Right renal pelvis (tissue), 4 donors: Measurements from ENCODE around the gene QRSL1. TPM values are rescaled to one million over a fixed set of nuclear protein-coding genes. Genes with fewer than 3 reads are reported as not detected.
"Not testable (repeated sequence)": the region's sequence is repeated elsewhere in the genome, so short reads cannot be mapped to it uniquely, and the experiment has no call there.

Source experiments
- DNase-seq, 4 donors: peaks; one replicate each; pipeline ENCODE4 v3.0.0-alpha.2; 2013; ENCODE audit warnings: low read depth in 4 of 4, low spot score in 3 of 4, missing footprints in 1 of 4
- polyA plus RNA-seq, 4 donors: library from polyadenylated mRNA; unstranded; fragments of 120-200 nt; gene quantifications; one replicate each; pipeline ENCODE4 v1.2.1, GENCODE V29; 2013; ENCODE audit not compliant: insufficient read length in 4 of 4

QRSL1 gene
- polyA plus RNA-seq, 4 donors: 15.6 to 22.1 (median 21.2) TPM

- no peak for DNase-seq
Measured at GRCh38 chr6:106670236-106670635, 40.9 kb downstream of the QRSL1 start.

DNA sequence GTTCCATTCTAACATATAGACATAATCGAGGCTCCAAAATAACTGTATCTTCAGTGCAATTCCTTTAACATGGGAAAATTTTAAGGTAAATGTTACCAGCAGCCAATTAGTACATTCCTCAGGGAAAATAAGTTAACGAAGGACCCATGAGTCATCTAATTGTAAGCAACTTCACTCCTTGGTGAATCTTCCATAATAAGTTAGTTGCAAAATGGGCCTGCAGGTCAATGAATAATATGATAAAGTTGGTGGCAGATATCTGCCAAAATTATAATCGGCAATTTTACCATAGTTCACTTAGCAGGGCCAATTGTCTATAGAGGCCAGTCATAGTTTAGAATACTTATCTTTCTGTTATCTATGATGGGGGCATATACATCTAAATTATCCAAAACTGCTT lies 42.3 kb downstream of the QRSL1 start:
- no peak for DNase-seq

GRCh38 chr6:106674541-106675229 lies 45.3 kb downstream of the QRSL1 start:
- DNase-seq: no peak

DNA sequence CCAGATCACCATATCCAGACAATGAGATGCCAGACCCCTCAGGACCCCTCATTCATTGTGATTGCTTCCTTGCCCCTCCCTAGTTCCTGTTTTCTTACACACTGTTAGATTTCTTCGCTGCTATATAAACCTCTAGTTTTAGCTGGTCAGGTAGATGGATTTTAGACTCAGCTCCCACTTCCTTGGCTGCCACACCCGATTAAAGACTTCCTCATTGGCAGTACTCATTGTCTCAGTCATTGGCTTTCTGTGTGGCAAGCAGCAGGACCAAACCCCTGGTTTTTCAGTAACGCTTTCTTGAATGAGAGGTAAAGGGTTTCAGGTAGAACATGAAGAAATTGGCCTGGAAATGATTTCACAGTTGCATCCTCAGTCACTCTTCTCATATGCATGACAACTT lies 47.9 kb downstream of the QRSL1 start:
- DNase-seq: no peak

DNA sequence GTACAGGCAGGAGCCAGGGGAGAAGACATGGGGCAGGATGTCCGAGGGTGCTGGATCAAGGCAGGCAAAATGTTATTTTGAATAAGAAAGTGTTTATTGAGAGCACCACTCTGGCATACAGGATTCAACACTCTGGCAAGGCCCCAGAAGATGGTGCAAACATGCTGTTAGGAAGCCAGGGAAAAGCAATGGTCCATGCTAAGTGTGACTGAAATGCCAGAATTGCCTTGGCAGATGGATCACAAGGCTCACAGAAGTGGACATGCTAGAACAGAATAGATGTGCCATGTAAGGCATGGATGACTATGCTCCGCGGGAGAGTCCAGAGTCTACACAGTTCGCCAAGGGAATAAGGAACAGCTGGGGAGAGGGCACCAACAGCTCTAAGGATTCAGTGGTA lies 54.6 kb downstream of the QRSL1 start:
- DNase-seq: no peak

DNA sequence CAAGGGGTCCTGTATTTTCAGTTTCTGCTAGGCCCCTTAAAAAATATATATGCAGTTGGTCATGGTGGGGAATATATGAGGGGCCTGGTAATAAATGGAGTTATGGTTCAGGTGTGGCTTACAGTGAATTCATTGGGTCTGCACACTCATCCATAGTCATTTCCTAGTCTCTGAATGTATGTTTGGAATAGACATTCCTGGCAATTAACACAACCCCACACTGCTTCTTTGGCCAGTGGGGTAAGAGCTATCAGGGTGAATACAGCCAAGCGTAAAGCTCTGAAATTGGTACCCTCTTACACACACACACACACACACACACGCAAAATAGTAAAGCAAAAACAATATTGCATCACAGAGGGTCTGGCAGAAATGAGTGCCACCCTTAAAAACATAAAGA lies 56.5 kb downstream of the QRSL1 start:
- DNase-seq: no peak

- no peak for DNase-seq
Measured at GRCh38 chr6:106688177-106688951, 59.0 kb downstream of the QRSL1 start.

DNA sequence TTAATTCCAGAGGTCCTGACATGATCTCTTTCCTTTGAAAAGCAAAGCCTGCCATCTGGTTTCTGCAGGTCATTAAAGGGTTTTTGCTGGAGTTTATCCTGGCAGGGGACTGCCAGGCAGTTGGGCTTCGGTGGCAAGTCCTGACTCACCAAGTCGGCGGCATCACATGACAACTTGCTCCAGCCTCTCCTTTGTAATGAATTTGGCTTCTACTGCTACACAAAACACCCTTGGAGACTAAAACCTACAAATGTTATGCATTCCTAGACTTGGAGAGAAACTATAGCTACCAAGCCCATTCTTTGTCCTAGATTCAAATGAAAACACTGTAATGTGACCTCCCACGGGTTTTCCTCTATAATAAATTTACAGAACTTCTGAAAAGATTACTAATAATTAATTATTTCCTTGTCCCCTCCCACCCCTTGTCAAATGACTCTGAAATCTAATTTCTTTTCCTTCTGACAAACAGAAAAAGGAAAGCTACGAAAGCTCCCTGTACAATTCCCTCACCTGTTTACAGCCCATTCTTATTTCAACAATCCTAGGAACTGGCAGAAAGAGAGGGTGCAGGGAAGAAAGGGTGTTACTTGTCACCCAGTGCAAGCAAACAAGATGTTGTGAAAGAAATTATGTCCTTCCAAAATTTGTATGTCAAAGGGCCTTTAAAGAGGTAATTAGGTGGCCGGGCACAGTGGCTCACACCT lies 62.9 kb downstream of the QRSL1 start:
- no peak for DNase-seq

- no peak for DNase-seq
Measured at GRCh38 chr6:106692819-106693208, 63.4 kb downstream of the QRSL1 start.

GRCh38 chr6:106693418-106693817 lies 64.0 kb downstream of the QRSL1 start:
- DNase-seq: no peak

GRCh38 chr6:106694343-106694742 lies 65.0 kb downstream of the QRSL1 start:
- DNase-seq: no peak

GRCh38 chr6:106700581-106700980 lies 71.2 kb downstream of the QRSL1 start:
- no peak for DNase-seq

GRCh38 chr6:106701201-106701600 lies 71.8 kb downstream of the QRSL1 start:
- DNase-seq: not testable (repeated sequence)

DNA sequence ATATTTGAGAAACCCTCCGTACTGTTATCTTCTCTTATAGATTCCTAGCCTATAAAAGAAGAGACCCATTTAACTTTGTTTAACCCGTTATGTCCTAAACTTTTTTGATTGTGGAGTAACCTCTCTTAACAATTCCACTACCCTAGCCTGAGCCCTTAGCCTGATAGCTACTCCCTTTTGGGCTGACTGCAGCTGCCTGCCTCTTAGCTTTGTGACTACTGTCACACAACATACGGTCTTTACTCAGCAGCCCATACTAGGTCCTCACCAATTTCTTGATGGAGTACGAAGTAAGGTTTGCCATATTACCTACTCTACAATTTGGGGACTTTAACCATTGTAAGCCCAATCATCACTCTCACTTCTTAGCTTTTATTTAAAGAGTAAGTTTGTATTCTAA lies 72.7 kb downstream of the QRSL1 start:
- no peak for DNase-seq

DNA sequence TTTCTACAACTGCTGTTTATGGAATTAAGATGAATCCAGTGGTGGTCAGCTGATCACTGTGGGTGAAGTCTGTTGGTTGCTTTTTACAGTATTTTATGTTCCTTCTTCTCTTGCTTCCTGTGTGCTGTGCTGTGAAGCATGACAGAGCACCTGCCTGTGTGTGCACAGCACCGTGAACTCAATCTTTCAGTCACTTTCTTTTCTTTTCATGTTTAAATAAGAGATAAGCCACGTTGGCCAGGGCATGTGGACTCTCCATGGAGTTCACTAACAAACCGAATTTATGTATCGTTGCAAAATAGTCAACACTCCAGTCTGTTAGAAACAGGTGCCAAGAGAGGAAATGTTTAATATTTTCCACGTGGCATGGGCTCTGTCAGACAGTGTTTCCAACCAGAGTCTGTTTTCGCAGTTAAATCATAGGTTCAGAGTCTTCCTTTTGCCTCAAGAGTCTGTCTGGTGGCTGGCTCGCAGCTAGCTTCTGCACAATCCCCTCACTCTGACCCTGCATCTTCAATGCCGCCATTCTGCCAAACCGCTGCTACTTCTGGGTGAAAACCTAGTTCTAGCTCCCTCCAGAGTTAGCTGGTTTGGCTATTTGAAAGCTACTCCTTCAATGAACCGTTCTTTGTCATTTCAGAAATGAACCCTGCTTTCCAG lies 73.2 kb downstream of the QRSL1 start:
- peak in 1 of 4 donors; percentile 23 for DNase-seq

DNA sequence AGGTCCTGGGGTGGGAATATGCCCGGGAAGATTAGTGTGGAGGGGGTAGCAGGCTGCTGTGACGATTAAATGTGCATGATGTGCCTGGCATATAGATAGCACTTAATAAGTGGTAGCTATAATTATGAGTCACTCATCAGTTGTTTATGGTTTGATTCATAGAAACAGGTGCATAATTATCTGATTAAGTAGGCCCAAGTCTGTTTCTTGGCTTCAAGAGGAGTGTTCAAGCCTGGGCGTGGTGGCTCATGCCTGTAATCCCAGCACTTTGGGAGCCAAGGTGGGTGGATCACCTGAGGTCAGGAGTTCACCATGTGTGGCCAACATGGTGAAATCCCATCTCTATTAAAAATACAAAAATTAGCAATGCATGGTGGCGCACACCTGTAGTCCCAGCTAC lies 74.9 kb downstream of the QRSL1 start:
- DNase-seq: no peak

- no peak for DNase-seq
Measured at GRCh38 chr6:106705156-106705555, 75.8 kb downstream of the QRSL1 start.

DNA sequence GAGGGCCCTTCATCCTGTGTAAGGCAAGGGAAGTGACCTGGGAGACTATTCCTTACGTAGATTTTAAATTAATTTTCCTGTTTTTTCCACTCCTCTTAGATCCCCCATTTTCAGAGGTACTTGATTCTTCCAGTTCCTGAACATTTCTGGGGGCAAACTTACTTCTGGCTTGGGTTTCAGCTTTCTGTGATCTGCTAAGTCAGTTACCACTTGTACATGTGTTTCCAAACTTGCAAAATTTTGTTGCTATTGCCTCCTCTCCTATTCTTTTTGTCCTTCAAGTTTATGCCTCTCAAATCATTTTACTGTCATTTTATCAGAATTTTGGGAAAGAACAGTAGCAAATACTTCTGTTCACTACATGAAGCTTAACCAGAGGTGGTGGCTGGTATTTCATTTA lies 81.2 kb downstream of the QRSL1 start:
- no peak for DNase-seq

- DNase-seq: no peak
Measured at GRCh38 chr6:106714281-106714680, 84.9 kb downstream of the QRSL1 start.

- DNase-seq: no peak
Measured at GRCh38 chr6:106715922-106716321, 86.5 kb downstream of the QRSL1 start.

- no peak for DNase-seq
Measured at GRCh38 chr6:106716966-106717365, 87.6 kb downstream of the QRSL1 start.
